ENCODE data around the gene TNNT2. TPM values are rescaled to one million over a fixed set of nuclear protein-coding genes. Genes with fewer than 3 reads are reported as not detected.

Gene TNNT2
- total RNA-seq, 1 experiment from 2014 or later: 0.90 TPM

- H3K27me3 ChIP-seq (replicated peaks; ENCODE audit: insufficient read depth, low read depth, low read length, poor library complexity): no peaks in the 10 kb centered on the region
- no peak overlapping the region for H3K27ac ChIP-seq (ENCODE audit: low read depth, low read length, poor library complexity, severe bottlenecking)
- ChIA-PET POLR2A (ENCODE audit: low non-redundant PET) (no interaction called here), CTCF (no interaction called here)
- TF ChIP-seq CTCF (conservative IDR thresholded peaks at IDR 0.05; ENCODE audit: low read depth, low read length): no peak
- no peak for TF ChIP-seq EZH2 (IDR thresholded peaks at IDR 0.05; ENCODE audit: borderline replicate concordance, low read depth, low read length, poor library complexity, severe bottlenecking)
- no peaks in the 10 kb centered on the region for H3K4me1 ChIP-seq (ENCODE audit: insufficient read depth, low read length, poor library complexity, severe bottlenecking)
- no peak for DNase-seq (ENCODE audit: low spot score)
- no peak overlapping the region for H3K4me3 ChIP-seq (ENCODE audit: low read depth, low read length, poor library complexity, severe bottlenecking)
- intact Hi-C loops (cut with micrococcal nuclease; ENCODE audit: unreplicated experiment): no loop called here
- no TSS peak for BruUV-seq (replicated peaks)
- no peaks in the 10 kb centered on the region for H3K9me3 ChIP-seq (ENCODE audit: low read depth, low read length, poor library complexity, severe bottlenecking)
- H3K36me3 ChIP-seq (ENCODE audit: insufficient read depth, low read length, poor library complexity, severe bottlenecking): no peaks in the 10 kb centered on the region
These were observed 11.6 kb upstream of the TNNT2 start for GRCh38 chr1:201389051-201389450.

- no peak for DNase-seq (ENCODE audit: low spot score)
- TF ChIP-seq EZH2 (IDR thresholded peaks at IDR 0.05; ENCODE audit: borderline replicate concordance, low read depth, low read length, poor library complexity, severe bottlenecking) (no peak), CTCF (conservative IDR thresholded peaks at IDR 0.05; ENCODE audit: low read depth, low read length) (no peak)
- ChIA-PET POLR2A (ENCODE audit: low non-redundant PET) (no interaction called here), CTCF (interaction anchor here (0.7 kb wide), 1 partner anchor 38 kb away, joined by 3 read pairs; no protein-coding TSS in a partner anchor)
- Histone ChIP-seq H3K27me3 (replicated peaks; ENCODE audit: insufficient read depth, low read depth, low read length, poor library complexity) (no peaks in the 10 kb centered on the region), H3K27ac (ENCODE audit: low read depth, low read length, poor library complexity, severe bottlenecking) (no peak overlapping the region), H3K4me3 (ENCODE audit: low read depth, low read length, poor library complexity, severe bottlenecking) (no peak overlapping the region), H3K36me3 (ENCODE audit: insufficient read depth, low read length, poor library complexity, severe bottlenecking) (no peaks in the 10 kb centered on the region), H3K4me1 (ENCODE audit: insufficient read depth, low read length, poor library complexity, severe bottlenecking) (no peaks in the 10 kb centered on the region), H3K9me3 (ENCODE audit: low read depth, low read length, poor library complexity, severe bottlenecking) (no peaks in the 10 kb centered on the region)
- intact Hi-C loops (cut with micrococcal nuclease; ENCODE audit: unreplicated experiment): no loop called here
- no TSS peak for BruUV-seq (replicated peaks)
These were observed 8.7 kb upstream of the TNNT2 start for GRCh38 chr1:201386208-201386607.

- DNase-seq (ENCODE audit: low spot score): peak; percentile 52
- TF ChIP-seq EZH2 (IDR thresholded peaks at IDR 0.05; ENCODE audit: borderline replicate concordance, low read depth, low read length, poor library complexity, severe bottlenecking) (no peak), CTCF (conservative IDR thresholded peaks at IDR 0.05; ENCODE audit: low read depth, low read length) (peak; percentile 93)
- H3K4me1 ChIP-seq (ENCODE audit: insufficient read depth, low read length, poor library complexity, severe bottlenecking): no peaks in the 10 kb centered on the region
- H3K27ac ChIP-seq (ENCODE audit: low read depth, low read length, poor library complexity, severe bottlenecking): no peak overlapping the region
- BruUV-seq (replicated peaks): no TSS peak
- no peak overlapping the region for H3K4me3 ChIP-seq (ENCODE audit: low read depth, low read length, poor library complexity, severe bottlenecking)
- no peaks in the 10 kb centered on the region for H3K9me3 ChIP-seq (ENCODE audit: low read depth, low read length, poor library complexity, severe bottlenecking)
- ChIA-PET CTCF (interaction anchor here (0.7 kb wide), 1 partner anchor 37 kb away, joined by 3 read pairs; no protein-coding TSS in a partner anchor), POLR2A (ENCODE audit: low non-redundant PET) (no interaction called here)
- H3K27me3 ChIP-seq (replicated peaks; ENCODE audit: insufficient read depth, low read depth, low read length, poor library complexity): no peaks in the 10 kb centered on the region
- intact Hi-C loops (cut with micrococcal nuclease; ENCODE audit: unreplicated experiment): no loop called here
- H3K36me3 ChIP-seq (ENCODE audit: insufficient read depth, low read length, poor library complexity, severe bottlenecking): no peaks in the 10 kb centered on the region
These were observed 7.9 kb upstream of the TNNT2 start for GRCh38 chr1:201385299-201385891.

Measured in A673 (cell line).